NCI-H2227 (cell line): ENCODE results near the gene CD101.
A peak's percentile ranks its signal among the peaks of the same experiment; 100 is the strongest.
"Not testable (repeated sequence)": the region's sequence is repeated elsewhere in the genome, so short reads cannot be mapped to it uniquely, and the experiment has no call there.

Experiments
- DNase-seq: peaks from one replicate; lab custom pipeline; 2025; ENCODE audit not compliant: unreplicated experiment; lab: John Stamatoyannopoulos, UW

CD101 gene

DNA sequence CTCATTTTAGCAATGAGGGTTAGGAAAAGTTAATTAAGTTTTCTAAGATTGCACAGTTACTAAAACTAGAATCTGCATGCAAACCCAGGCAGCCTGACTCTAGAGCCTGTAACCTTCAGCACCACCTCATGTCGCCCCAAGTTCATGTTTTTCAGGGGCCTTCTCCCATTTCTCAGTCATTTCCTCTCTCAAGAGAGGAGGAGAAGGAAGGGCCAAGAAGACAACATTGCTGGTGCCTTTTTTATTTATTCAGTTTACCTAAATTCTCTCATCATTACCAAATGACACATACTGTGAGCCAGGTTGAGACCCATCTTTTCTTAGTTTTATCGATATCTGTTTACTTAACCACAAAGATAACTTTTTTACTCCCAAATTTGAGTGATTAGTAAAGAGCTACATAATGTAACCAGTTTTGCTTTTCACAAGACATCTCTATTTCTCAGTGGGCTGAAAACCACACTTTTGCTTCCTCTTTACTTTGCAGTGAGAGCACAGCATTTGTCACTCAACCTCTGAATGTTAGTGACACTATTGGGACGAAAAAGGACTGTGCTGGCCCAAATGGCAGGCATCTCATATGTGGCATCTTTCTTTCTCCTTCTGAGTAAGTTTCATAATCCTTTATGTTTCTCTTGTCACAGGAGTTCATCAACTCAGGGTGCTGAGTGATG, at the start of gene CD101:
Gene CD101, plus strand, starts transcription at position 507 of the 674 bp plus-strand sequence. Its CDS starts 58 bp downstream, at position 565.
- DNase-seq: no peak

- peak; percentile 26 for DNase-seq
Observed at GRCh38 chr1:116952738-116953275, 48.8 kb upstream of the CD101 start.

DNA sequence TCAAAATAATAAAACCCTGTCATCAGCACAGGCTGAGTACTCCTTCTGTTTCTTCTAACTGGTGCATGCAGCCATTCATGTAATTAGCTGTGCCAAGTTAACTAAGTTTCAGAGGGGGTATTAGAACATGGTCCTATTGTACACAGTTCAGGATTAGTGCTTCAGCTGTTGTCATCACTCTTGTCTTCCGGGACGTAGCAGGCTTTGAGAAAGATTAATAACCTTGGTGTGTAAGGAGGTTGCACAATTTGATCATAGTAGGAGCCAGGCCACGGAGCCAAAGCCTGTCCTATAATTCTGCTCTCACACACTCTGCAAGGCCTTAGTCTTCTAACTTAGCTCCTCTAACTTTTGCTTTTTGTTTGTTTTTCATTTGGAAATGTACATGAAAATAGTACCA, 47.1 kb upstream of the CD101 start:
- DNase-seq: no peak

DNA sequence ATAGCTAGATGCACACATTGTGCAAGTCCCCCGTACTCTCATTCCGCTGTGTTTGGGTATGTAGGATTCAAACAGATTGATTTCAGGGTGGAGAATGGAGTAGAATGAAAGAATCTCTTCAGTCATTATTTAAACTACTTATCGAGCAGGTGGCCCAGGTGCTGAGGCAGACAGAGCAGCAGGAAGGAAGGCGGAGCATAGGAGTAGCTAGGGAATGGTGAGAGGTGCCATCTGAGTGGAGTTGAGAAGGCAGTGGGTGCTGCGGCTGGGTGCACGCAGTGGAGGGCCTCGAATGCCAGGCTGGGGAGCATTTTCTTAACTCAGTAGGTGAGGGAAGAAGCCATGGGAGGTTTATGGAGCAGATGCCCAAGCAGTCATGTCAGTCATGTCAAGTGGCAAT, 45.2 kb upstream of the CD101 start:
- no peak for DNase-seq

GRCh38 chr1:116957646-116958045, 43.9 kb upstream of the CD101 start:
- no peak for DNase-seq

DNA sequence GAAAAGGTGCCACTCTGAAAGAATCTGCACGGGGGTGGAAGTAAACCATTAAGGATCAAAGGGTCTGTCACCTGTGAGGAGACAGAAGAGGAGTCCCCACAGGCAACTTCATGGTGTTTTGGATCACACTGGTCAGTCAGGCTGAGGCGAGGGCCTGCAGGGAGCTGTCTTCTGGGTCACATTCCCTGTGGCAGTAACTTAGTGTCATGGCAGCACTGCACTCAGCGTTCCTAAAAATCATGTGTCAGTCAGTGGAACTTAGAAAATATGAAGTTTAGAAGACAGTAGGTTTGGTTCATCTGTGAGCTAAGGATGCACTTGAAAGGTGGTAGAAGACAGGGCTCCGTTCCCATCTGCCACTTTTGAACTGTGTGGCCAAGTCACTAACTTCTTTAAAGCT, 43.5 kb upstream of the CD101 start:
- DNase-seq: no peak

- DNase-seq: no peak
Observed at GRCh38 chr1:116958977-116959376, 42.6 kb upstream of the CD101 start.

DNA sequence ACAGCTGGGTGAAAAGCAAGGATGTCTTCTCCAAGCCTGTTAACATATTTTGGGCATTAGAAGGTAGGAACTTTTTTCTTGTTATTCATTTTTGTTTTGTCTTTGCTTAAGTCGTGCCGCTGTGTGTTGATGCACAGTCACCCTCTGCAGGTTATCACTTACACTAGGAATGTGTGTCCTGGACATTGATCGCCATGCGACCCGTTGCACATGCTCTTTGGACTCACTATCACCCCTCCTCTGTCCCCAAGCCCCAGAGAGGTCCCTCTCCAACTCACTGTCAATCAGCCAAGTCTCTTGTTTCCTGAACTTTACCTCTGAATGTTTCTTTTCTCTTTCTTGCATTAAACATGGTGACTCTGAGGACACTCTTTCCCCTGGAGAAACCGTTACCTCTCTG, 40.0 kb upstream of the CD101 start:
- no peak for DNase-seq

- DNase-seq: no peak
Observed at GRCh38 chr1:116962987-116963639, 38.4 kb upstream of the CD101 start.

- no peak for DNase-seq
Observed at GRCh38 chr1:116966791-116967190, 34.8 kb upstream of the CD101 start.

DNA sequence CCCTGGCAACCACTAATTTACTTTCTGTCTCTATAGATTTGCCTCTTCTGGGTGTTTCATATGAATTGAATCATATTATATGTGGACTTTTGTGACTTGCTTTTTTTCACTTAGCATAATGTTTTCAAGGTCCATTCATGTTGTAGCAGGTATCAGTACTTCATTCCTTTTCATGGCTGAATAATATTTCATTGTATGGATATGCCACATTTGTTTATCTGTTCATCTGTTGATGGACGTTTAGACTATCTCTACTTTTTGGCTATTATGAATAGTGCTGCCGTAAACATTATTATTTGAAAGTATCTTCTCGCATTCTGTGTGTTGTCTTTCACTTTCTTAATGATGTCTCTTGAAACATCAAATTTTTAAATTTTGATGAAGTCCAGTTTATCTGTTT, 32.8 kb upstream of the CD101 start:
- DNase-seq: no peak

GRCh38 chr1:116971258-116971860, 30.2 kb upstream of the CD101 start:
- no peak for DNase-seq

- no peak for DNase-seq
Observed at GRCh38 chr1:116971965-116972673, 29.4 kb upstream of the CD101 start.

GRCh38 chr1:116972674-116973030, 28.9 kb upstream of the CD101 start:
- no peak for DNase-seq

DNA sequence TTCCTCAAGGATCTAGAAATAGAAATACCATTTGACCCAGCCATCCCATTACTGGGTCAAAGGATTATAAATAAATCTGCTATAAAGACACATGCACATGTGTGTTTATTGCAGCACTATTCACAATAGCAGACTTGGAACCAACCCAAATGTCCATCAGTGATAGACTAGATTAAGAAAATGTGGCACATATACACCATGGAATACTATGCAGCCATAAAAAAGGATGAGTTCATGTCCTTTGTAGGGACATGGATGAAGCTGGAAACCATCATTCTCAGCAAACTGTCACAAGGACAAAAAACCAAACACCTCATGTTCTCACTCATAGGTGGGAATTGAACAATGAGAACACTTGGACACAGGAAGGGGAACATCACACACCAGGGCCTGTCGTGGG, 21.3 kb upstream of the CD101 start:
- not testable (repeated sequence) for DNase-seq

DNA sequence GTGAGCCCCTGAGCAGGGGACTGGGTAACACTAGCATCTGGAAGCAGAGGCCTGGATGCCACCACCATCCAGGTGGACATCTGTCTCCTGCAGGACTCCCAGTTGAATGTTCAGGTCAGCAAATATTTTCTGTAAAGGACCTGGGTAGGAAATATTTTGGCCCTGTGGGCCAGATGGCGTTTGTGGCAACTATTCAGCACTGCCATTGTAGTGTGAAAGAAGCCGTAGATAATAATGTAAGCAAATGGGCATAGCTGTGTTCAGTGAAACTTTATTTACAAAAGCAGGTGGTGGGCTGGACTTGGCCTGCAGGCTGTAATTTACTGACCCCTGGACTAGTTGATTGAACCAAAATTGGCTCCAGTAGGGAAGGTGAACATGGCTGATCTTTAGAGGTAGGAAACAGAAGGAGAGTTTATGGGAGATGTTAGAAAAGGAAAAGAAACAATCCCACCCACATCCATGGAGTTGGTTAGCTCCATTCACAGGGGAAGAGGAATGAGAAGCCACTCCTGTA, 20.0 kb upstream of the CD101 start:
- no peak for DNase-seq

DNA sequence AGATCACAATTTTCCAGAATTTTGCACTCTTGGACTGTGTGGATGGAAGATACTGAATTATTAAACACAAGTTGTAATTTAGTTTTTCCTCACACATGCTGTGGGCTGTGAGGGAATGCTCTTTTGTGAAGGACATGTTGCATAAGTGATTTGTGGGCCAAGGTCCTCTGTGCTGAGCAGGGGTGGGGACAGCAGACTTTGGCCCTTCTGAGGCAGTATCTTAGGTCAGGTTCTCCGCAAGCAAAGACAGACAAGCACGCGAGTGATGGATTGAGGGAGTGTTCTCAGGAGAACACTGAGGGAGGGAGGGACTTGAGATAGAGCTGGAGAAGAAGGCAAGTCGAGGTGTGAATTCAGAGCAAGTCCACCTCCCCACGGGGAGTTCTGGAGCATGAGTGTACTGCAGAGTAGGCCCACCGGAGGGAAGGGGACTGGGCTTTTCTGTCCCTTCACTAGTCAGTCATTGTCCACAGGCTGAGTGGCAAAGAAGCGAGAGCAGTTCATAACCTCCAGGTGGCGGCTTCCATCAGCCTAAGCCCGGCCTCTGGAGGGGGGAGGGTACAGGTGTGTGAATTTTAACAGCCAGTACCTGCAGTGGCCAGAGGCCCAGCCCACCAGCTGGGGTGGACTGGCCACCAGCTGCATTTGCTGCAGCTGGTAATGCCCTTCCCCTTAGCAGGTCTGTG, 19.1 kb upstream of the CD101 start:
- no peak for DNase-seq

GRCh38 chr1:116983112-116983511, 18.4 kb upstream of the CD101 start:
- DNase-seq: no peak

DNA sequence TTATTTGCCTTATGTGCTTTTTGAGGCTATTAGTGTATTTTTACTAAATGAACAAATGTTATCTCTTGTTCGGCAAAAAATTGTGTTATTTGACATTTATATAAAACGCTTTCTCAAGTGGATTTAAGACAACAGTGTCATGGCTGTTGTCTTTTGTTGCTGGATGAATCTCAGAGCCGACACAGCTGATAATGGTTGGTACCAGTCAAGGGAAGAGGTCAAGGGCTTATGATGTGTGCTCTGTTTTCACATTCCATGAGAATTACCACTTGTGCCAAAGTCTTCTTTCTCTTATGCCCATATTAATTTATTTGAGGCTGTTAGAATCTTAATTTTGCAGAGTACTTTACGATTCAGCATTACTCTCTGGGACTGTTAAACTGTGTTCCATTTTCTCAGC, 17.9 kb upstream of the CD101 start:
- DNase-seq: peak; percentile 16

DNA sequence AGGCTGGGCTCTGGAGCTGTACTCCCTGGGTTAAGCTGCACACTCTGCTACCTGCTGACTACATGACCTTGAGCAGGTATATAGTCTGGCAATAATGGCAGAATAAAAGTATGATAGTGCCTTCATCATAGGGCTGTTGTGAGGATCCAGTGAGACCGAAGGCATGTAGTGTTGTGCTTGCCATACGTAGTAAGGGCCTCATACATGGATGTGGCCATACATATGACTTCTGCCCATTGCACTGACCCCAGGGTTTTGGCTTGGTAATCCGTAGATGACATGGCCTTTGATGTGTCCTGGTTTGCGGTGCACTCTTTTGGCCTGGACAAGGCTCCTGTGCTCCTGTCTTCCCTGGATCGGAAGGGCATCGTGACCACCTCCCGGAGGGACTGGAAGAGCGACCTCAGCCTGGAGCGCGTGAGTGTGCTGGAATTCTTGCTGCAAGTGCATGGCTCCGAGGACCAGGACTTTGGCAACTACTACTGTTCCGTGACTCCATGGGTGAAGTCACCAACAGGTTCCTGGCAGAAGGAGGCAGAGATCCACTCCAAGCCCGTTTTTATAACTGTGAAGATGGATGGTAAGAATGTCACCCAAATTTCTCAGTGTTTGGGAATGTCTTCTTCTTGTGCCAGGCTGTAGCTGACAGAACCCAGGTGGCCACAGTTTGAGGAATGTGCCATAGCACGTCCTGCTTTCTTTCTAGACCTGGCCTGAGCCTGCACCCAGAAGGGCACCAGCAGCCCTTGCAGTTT, 17.0 kb upstream of the CD101 start:
- DNase-seq: no peak
